LNCaP clone FGC (cell line): Measurements from ENCODE around the gene UST.

Source experiments
- DNase-seq: peaks from one replicate; pipeline ENCODE4 v3.0.0-alpha.2; 2011; ENCODE audit warnings: low read depth
- H3K4me3 ChIP-seq: 2 replicates; pipeline ENCODE4 v1.5.1; 2011; ENCODE audit warnings: mild to moderate bottlenecking, low read depth, low read length, control low read depth
- CTCF ChIP-seq: IDR thresholded peaks from 2 replicates; pipeline ENCODE4 v1.5.1; 2012; ENCODE audit warnings: mild to moderate bottlenecking; ENCODE audit not compliant: control insufficient read depth, insufficient read depth; ENCODE audit errors: extremely low read depth

Gene UST

GRCh38 chr6:148825492-148825891, 78.7 kb downstream of the UST start:
- H3K4me3 ChIP-seq = no peak overlapping the region
- TF ChIP-seq CTCF = no peak
- no peak for DNase-seq

DNA sequence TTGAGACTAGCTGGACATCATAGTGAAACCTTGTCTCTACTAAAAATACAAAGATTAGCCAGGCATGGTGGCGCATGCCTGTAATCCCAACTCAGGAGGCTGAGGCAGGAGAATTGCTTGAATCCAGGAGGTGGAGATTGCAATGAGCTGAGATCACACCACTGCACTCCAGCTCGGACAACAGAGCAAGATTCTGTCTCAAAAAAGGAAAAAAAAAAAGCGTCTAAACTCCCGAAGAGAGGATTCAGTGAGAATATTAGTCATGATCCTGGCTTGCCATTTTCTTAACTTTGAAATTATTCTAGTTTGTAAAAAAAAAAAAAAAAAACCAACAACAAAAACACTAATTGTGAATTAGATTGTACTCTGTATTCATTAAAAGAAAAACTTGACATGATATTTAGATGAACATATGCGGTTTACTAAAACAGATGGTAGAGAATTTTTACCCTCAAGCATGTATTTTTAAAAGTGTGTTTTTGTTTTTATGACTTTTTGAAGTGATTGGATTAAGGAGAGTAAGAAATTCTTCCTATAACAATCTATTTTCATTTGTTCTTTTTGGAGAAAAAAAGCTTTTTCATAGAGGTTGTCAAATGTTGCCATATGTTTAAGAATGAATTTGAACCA, 80.7 kb downstream of the UST start:
- no peak for DNase-seq
- no peak for TF ChIP-seq CTCF
- H3K4me3 ChIP-seq = no peak overlapping the region

GRCh38 chr6:148828047-148828446, 81.2 kb downstream of the UST start:
- DNase-seq = no peak
- no peak for TF ChIP-seq CTCF
- H3K4me3 ChIP-seq = no peak overlapping the region

DNA sequence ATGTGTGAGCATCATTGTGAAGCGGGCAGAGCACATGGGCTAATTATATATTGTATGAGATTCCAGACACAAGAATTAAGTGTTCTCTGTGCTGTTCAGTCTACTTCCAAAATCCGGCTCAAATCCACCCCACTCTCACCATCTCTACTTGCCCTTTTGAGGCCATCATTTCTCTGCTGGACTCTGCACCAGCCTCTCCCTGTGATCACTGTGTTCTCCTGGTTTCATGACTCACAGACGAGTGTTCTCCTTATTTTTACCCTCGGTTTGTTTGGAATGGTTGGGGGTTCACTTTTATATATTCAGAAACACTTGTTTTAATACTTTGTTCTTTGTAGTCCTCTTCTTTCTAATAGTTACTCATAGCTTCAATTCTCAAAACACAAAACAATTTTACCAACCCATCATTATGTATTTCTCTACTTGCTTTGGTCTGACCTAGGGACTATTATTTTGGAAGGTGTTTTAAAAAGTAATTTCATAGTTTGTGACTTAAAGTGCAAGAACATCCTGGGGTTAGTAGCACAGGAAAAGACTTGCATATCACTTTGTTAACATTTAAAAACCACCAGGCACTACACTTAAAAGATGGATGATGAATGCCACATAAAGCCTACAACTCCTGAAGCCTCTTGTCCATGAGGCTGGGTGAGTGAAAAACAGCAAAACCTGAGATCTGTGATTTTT, 82.7 kb downstream of the UST start:
- no peak for TF ChIP-seq CTCF
- DNase-seq = no peak
- H3K4me3 ChIP-seq = no peak overlapping the region

DNA sequence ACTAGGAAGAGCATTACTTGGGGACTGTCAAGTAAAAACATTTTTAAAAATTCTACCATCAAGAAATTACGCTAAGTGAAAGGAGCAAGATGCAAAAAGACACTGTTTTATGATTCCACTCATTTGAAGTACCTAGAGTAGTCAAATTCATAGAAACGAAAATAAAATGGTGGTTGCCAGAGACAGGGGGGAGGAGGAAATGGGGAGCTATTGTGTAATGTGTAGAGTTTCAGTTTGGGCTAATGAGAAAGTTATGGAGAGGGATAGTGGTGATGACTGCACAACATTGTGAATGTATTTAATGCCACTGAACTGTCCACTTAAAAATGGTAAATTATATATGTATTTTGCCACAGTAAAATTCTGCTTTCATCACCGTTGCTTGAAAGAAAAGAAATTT, 83.8 kb downstream of the UST start:
- no peak for DNase-seq
- no peak for TF ChIP-seq CTCF
- H3K4me3 ChIP-seq = no peak overlapping the region

DNA sequence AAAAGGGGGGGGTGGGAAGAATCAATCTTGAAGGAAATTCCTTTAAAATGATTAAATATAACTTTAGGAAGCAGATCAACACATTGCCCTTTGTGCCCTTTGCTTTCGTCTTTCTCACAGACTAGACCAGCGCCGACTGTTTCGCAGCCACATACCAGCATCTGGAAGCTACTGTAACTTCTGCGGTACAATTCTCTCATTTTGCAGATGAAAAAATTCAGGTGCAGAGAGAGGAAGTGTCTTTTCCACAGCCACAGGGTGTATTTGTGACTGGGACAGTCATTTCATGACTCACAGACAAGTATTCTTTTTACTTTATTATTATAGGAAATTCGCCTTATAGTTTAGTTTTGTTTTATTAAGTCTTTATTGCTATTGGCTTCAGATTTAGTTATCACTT, 84.2 kb downstream of the UST start:
- TF ChIP-seq CTCF = no peak
- no peak for DNase-seq
- H3K4me3 ChIP-seq = no peak overlapping the region

GRCh38 chr6:148831531-148831930, 84.7 kb downstream of the UST start:
- H3K4me3 ChIP-seq = no peak overlapping the region
- TF ChIP-seq CTCF = no peak
- no peak for DNase-seq
